HCT116 (cell line): ENCODE data around the gene AP1M2. TPM values are rescaled to one million over a fixed set of nuclear protein-coding genes. Genes with fewer than 3 reads are reported as not detected.

Experiments
- ATAC-seq: fragments of 200-7000 bp; cut with Tn5 transposase; 2 replicates; pipeline ENCODE4 v1.9.1; 2020; ENCODE audit warnings: mild to moderate bottlenecking, moderate library complexity
- BruUV-seq: library from RNA; stranded (reverse); fragments of 400-500 nt; replicated peaks from 2 replicates; lab custom pipeline; 2021; lab: Mats Ljungman, UMichigan
- CTCF ChIA-PET: fragments of 300-600 bp; sonication (Branson Sonifier 250); formaldehyde crosslinking; loops from one replicate; lab custom pipeline; 2021; ENCODE audit warnings: antibody characterized with exemption; lab: Charles Lee
- POLR2A ChIA-PET: fragments of 300-600, 350-600 bp; sonication (Branson Sonifier 250); formaldehyde crosslinking; loops from one replicate; lab custom pipeline; 2021; ENCODE audit warnings: antibody characterized with exemption; lab: Charles Lee
- RAD21 ChIA-PET, 2 experiments: fragments of 300-600 bp; sonication (Branson Sonifier 250); formaldehyde crosslinking; loops; one replicate each; lab custom pipeline; 2023; ENCODE audit warnings: low total read pairs in 2 of 2; ENCODE audit not compliant: uncharacterized antibody in 2 of 2, unreplicated experiment in 2 of 2, low non-redundant PET in 1 of 2; lab: Charles Lee
- DNase-seq: peaks from one replicate; pipeline ENCODE4 v3.0.0-alpha.2; 2010; ENCODE audit warnings: low read depth, low spot score
- H2AFZ ChIP-seq: fragments of 200-600 bp; shearing (Covaris generic), sonication (generic); 2 replicates; pipeline ENCODE4 v1.6.1; 2017; ENCODE audit warnings: low read depth, mixed run types, mixed read lengths, antibody characterized with exemption, low read length; ENCODE audit not compliant: poor library complexity, severe bottlenecking
- H3K27ac ChIP-seq: 2 replicates; pipeline ENCODE4 v1.5.1; 2012; ENCODE audit warnings: low read depth, low read length
- H3K27me3 ChIP-seq: fragments of 200-600 bp; sonication (generic); 2 replicates; pipeline ENCODE4 v1.6.1; 2016; ENCODE audit warnings: mixed run types, low read length, mixed read lengths; ENCODE audit not compliant: insufficient read depth
- H3K36me3 ChIP-seq, 2 experiments: fragments of 200-500 bp in 1 of 2; fragments of 200-600 bp in 1 of 2; sonication (Bioruptor generic) in 1 of 2; sonication (generic) in 1 of 2; 2 replicates each; pipeline versions ENCODE4 v1.5.1 to v1.6.1; 2014 to 2016; ENCODE audit warnings: low read length in 2 of 2, inconsistent platforms in 1 of 2, mixed read lengths in 1 of 2, mixed run types in 1 of 2; ENCODE audit not compliant: insufficient read depth in 2 of 2, control insufficient read depth in 1 of 2
- H3K4me1 ChIP-seq, 2 experiments: fragments of 200-600 bp in 1 of 2; sonication (generic) in 1 of 2; 2 replicates each; pipeline versions ENCODE4 v1.5.1 to v1.6.1; 2012 to 2017; ENCODE audit warnings: low read length in 2 of 2, inconsistent platforms in 1 of 2, mild to moderate bottlenecking in 1 of 2, mixed read lengths in 1 of 2, mixed run types in 1 of 2, moderate library complexity in 1 of 2; ENCODE audit not compliant: insufficient read depth in 2 of 2, control insufficient read depth in 1 of 2
- H3K4me2 ChIP-seq: fragments of 200-600 bp; sonication (generic); 2 replicates; pipeline ENCODE4 v1.6.1; 2017; ENCODE audit warnings: mixed run types, low read length, mixed read lengths
- H3K4me3 ChIP-seq, 2 experiments: fragments of 200-600 bp in 1 of 2; sonication (generic) in 1 of 2; replicated peaks in 1 of 2; 2 replicates each; pipeline ENCODE4 v1.5.1; 2011 to 2016; ENCODE audit warnings: low read length in 2 of 2, control low read depth in 1 of 2, low read depth in 1 of 2, mild to moderate bottlenecking in 1 of 2, mixed read lengths in 1 of 2, mixed run types in 1 of 2
- H3K79me2 ChIP-seq: fragments of 200-600 bp; sonication (generic); 2 replicates; pipeline ENCODE4 v1.6.1; 2017; ENCODE audit warnings: mild to moderate bottlenecking, mixed run types, low read length, moderate library complexity, mixed read lengths; ENCODE audit not compliant: insufficient read depth
- H3K9ac ChIP-seq: fragments of 200-600 bp; sonication (generic); 2 replicates; pipeline ENCODE4 v1.6.1; 2016; ENCODE audit warnings: low read length, mixed read lengths
- H3K9me2 ChIP-seq: fragments of 200-600 bp; sonication (generic), shearing (Covaris generic); 2 replicates; pipeline ENCODE4 v1.6.1; 2017; ENCODE audit warnings: mixed run types, mild to moderate bottlenecking, moderate library complexity; ENCODE audit not compliant: insufficient read depth
- H3K9me3 ChIP-seq, 2 experiments: fragments of 200-500 bp in 1 of 2; fragments of 200-600 bp in 1 of 2; sonication (Bioruptor generic) in 1 of 2; sonication (generic) in 1 of 2; 2 replicates each; pipeline ENCODE4 v1.6.1; 2014 to 2017; ENCODE audit warnings: low read length in 2 of 2, mixed read lengths in 2 of 2, inconsistent platforms in 1 of 2, low read depth in 1 of 2, mild to moderate bottlenecking in 1 of 2, mixed run types in 1 of 2, moderate library complexity in 1 of 2; ENCODE audit not compliant: control insufficient read depth in 1 of 2, insufficient read depth in 1 of 2
- H4K20me1 ChIP-seq: fragments of 200-600 bp; sonication (generic), shearing (Covaris generic); 2 replicates; pipeline ENCODE4 v1.6.1; 2017; ENCODE audit warnings: mixed run types, mild to moderate bottlenecking, moderate library complexity; ENCODE audit not compliant: insufficient read depth
- CTCF ChIP-seq, 3 experiments: fragments of 200-600 bp in 1 of 3; sonication (generic) in 1 of 3; IDR thresholded peaks in 2 of 3; conservative IDR thresholded peaks in 1 of 3; 2 replicates each; pipeline ENCODE4 v1.5.1; 2012 to 2017; ENCODE audit warnings: low read depth in 2 of 3, low read length in 2 of 3, antibody characterized with exemption in 1 of 3, borderline replicate concordance in 1 of 3, control low read depth in 1 of 3, mild to moderate bottlenecking in 1 of 3, mixed read lengths in 1 of 3, mixed run types in 1 of 3, moderate library complexity in 1 of 3; ENCODE audit not compliant: insufficient read depth in 1 of 3
- JUND ChIP-seq: IDR thresholded peaks from 2 replicates; pipeline ENCODE4 v1.6.1; 2012
- REST ChIP-seq: IDR thresholded peaks from 2 replicates; pipeline ENCODE4 v1.6.1; 2012; ENCODE audit warnings: low read depth
- TCF7L2 ChIP-seq: IDR thresholded peaks from 2 replicates; pipeline ENCODE4 v1.7.0; 2011; ENCODE audit warnings: borderline replicate concordance, inconsistent platforms; ENCODE audit not compliant: insufficient read depth, insufficient read length; ENCODE audit errors: extremely low read depth
- ZNF274 ChIP-seq: fragments of 200-500 bp; sonication (Bioruptor generic); IDR thresholded peaks from 2 replicates; pipeline ENCODE4 v1.6.1; 2014; ENCODE audit warnings: mild to moderate bottlenecking, low read depth, low read length, inconsistent platforms
- intact Hi-C: fragments of 100-400 bp; cut with micrococcal nuclease; formaldehyde crosslinking; loops from 2 replicates; pipeline ENCODE4 v1.10.0; 2022
- total RNA-seq: library from RNA; stranded (reverse); gene quantifications from one replicate; pipeline ENCODE4 v1.2.1, GENCODE V29; 2021; ENCODE audit not compliant: unreplicated experiment
- TF ChIP-seq, protein P1 (sequence below): IDR thresholded peaks from 2 replicates; pipeline ENCODE4 v1.6.1; 2012

Gene AP1M2
- total RNA-seq, 1 experiment from 2014 or later: 111 TPM

DNA sequence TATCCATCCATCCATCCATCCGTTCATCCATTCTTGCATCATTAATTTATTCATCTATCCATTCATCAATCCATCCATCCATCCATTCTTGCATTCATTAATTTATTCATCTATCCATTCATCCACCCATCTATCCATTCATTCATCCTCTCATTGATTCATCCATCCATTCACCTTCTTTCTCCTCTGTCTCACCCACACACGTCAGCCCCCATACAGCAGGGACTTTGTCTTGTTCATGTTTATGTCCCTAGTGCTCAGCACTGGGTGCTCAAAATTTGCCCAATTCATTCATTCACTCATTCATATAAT lies 683 bp upstream of the AP1M2 start:
- no peak for ATAC-seq
- DNase-seq: no peak
- H3K27ac ChIP-seq: no peak overlapping the region
- ChIA-PET RAD21 (no interaction called here), CTCF (no interaction called here), POLR2A (no interaction called here)
- H3K79me2 ChIP-seq: peaks cover 4% of the 10 kb centered on the region; the same call in 1 of the 2 replicates
- TF ChIP-seq REST (no peak), CTCF (IDR thresholded peaks at IDR 0.05 in 2 of 3, conservative IDR thresholded peaks at IDR 0.05 in 1 of 3; ENCODE audit: borderline replicate concordance in 1 of 3, insufficient read depth in 1 of 3, low read depth in 2 of 3, low read length in 2 of 3) (no peak), ZNF274 (no peak), JUND (no peak), TCF7L2 (no peak)
- TF ChIP-seq, protein P1, sequence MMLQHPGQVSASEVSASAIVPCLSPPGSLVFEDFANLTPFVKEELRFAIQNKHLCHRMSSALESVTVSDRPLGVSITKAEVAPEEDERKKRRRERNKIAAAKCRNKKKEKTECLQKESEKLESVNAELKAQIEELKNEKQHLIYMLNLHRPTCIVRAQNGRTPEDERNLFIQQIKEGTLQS: no peak
- BruUV-seq: no TSS peak
- intact Hi-C loops: no loop called here
- H3K36me3 ChIP-seq: peaks cover 0 to 3% of the 10 kb centered on the region in 2 experiments; a peak in 1 of 4 replicates
- H2AFZ ChIP-seq: peak overlapping the region; percentile 89
- peaks cover 6% of the 10 kb centered on the region; the same call in 1 of the 2 replicates for H3K9me2 ChIP-seq
- no peaks in the 10 kb centered on the region for H3K9me3 ChIP-seq
- H3K4me1 ChIP-seq: peaks cover 0 to 12% of the 10 kb centered on the region in 2 experiments; a peak in 1 of 4 replicates
- H3K4me2 ChIP-seq: peak overlapping the region; percentile 87
- H3K9ac ChIP-seq: no peak overlapping the region
- H3K27me3 ChIP-seq: no peaks in the 10 kb centered on the region
- no peaks in the 10 kb centered on the region for H4K20me1 ChIP-seq
- H3K4me3 ChIP-seq: peak overlapping the region in 1 of 2 experiments; percentile 86; a peak in 2 of 4 replicates
